GM21717 (cell line): Measurements from ENCODE around the gene PAQR8.
A peak's percentile ranks its signal among the peaks of the same experiment; 100 is the strongest.
"Not testable (repeated sequence)": the region's sequence is repeated elsewhere in the genome, so short reads cannot be mapped to it uniquely, and the experiment has no call there.

ENCODE experiments used
- ATAC-seq: cut with Tn5 transposase; IDR thresholded peaks from one replicate; pipeline ENCODE4 v1.9.1; 2021; ENCODE audit warnings: mild to moderate bottlenecking, moderate library complexity; ENCODE audit not compliant: unreplicated experiment

PAQR8 gene

DNA sequence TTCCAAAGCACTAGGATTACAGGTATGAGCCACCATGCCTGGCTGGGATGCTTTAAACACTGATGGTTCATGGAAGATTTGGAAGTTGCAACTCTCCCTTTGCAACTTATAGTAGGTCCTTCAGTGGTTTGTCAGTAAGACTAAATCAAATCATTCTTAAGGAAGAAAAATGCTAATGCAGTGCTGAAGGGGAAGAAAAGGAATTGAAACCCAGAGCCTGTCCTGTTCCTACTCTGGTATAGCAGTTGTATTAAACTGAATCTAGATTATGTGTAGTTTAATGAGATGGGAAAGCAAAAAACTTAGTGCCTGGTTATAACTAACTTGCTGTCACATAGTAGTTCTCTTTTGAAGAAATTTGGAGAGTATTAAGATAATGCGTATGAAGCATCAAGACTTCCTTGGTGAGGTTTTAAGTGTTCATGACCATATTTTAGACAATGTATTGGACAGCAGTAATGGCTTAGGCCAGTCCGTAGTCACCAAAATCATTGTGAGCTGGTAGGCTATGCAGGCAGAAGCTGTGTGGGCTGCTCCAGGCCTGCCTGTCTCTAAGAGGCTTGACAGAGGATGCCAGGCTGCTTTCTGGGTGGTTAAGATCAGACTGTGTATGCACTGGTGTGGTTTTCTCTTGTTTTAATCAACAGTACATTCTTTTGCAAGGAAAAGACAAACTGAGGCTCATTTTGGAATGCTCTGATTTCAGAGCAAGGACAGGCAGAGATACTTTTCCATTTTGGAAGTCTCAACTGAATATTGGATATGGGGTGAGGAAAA lies 14.0 kb downstream of the PAQR8 start:
- ATAC-seq, result no peak

DNA sequence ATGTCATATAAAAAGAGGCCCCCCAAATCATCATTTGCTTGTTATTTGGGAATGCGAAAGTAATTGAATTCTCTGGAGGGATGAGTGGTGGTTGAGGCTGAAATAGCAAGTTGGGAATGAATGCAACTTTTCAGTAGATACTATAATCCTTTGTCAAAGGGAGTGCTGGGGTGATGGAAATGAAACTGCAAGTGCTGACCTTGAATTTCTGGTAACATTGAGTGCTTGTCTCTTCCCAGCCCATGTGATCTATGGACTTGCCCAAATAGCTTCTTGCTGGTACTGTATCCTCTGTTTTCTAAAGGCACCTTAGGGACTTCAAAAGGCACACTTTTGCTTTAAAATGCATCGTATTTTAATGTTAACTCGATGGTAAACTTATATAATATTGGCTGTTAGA lies 14.8 kb downstream of the PAQR8 start:
- no peak for ATAC-seq

DNA sequence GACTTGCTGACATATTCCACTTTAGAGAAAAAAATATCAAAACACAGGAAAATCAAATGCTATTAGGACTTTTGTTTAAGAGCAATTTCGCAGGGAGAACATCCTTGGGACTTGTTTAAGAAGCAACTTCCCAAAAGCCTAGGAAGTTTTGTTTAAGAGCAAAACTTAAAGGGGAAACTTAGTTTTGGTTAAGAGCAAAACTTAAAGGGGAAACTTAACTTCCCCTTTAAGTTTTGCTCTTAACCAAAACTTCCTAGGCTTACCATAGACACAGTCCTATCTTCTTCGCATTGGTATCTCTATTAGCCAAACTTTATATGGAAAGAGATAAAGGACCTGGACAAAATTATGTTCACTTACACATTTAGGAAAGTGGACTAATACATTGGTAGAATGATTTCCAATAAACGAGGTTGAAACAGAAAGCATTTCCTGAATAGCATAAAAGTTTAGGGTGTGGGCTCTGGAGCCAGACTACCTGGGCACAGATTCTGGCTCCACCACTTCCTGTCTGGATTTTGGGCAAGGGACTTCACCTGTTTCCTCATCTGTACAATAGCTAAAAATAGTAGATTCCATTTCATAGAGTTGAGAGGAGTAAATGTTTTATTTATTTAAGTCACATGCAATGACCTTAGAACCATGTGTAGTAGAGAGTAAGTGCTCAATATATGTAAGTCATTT lies 15.7 kb downstream of the PAQR8 start:
- ATAC-seq, result no peak

DNA sequence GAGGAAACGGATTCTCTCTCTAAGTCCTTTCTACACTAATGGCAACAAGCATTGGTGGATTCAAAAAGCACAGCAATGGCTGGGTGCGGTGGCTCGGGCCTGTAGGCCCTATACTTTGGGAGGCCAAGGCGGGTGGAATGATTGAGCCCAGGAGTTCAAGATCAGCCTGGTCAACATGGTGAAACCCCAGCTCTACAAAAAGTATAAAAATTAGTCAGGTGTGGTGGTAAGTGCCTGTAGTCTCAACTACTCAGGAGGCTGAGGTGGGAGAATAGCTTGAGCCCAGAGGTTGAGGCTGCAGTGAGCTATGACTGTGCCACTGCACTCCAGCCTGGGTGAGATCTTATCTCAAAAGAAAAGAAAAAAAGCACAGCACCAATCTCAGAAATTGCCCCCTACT lies 19.3 kb downstream of the PAQR8 start:
- ATAC-seq, result no peak

DNA sequence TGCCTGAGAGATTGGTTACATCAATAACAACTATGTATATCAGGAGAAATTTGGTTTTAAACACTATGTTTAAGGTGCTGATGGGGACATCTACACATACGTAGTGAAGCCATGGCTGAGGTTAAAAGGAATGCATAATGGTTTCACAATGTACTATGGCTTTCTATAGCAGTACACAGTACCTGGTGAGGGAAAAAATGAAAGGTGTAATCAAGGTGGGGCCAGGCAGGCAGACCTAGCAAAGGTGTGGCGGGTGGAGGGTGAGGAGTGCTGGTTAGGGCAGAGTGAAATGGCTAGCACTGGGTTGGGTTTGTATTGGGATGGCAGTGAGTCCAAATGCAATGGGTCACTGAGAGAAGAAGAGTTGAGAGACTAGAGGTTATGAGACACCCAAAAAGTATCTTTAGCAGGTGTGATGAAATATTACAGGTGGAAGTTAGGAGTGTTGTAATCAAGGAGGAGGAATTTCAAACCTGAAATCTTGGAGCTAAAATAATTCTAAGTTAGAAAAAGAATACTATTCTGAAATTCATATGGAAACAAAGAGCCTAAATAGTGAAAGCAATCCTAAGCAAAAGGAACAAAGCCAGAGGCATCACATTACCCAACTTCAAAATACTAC lies 22.3 kb downstream of the PAQR8 start:
- ATAC-seq, result no peak

DNA sequence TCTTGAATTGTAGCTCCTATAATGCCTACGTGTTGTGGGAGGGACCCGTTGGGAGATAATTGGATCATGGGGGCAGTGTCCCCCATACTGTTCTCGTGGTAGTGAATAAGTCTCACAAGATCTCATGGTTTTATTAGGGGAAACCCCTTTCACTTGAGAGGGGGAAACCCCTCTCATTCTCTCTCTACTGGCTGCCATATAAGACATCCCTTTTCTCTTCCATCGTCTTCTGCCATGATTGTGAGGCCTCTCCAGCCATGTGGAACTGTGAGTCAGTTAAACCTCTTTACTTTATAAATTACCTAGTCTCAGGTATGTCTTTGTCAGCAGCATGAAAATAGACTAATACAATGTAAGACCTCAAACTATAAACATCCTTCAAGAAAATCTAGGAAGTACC lies 23.1 kb downstream of the PAQR8 start:
- no peak for ATAC-seq

DNA sequence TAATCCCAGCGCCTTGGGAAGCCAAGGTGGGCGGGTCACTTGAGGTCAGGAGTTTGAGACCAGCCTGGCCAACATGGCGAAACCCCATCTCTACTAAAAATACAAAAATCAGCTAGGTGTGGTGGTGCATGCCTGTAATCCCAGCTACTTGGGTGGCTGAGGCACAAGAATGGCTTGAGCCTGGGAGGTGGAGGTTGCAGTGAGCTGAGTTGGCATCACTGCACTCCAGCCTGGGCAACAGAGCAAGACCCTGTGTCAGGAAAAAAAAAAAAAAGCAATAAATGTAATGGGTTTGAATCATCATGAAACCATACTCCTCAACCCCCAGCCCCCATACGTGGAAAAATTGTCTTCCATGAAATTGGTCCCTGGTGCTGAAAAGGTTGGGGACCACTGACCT lies 26.2 kb downstream of the PAQR8 start:
- ATAC-seq, result not testable (repeated sequence)

DNA sequence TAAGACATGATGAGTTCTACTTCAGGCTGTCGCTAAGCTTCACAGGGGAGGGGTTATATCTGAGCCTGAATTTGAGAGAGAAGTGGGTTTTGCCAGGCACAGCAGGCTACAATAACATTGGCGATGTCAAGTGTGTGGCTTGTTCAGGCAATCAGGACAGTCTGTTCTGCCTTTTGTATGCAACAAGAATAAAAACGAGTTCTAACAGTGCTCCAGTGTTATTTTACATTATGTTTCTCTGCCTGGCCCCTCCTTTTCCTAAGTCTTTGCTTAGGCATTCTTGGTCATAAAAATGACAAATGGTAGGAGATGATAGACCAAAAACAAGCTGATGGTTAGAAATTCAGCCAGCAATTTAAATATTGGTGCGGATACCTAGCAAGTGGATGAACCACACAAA lies 26.8 kb downstream of the PAQR8 start:
- ATAC-seq, result no peak

DNA sequence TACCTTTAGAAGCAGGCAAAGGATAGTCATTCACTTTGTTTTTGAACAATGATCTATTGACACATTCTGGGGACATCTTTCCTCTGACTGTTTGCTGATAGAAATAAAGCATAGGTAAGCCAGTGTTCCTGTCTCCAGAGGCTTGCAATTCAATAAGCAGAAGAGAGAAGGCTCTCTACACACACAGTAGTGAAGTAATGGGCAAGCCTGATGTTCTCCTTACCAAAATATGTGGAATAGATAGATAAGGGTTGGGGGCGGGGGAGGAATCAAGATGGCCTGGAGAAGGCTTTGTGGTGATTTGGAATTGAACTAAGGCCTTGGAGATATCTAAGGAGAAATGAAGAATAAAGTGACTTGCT lies 27.3 kb downstream of the PAQR8 start:
- ATAC-seq, result no peak

DNA sequence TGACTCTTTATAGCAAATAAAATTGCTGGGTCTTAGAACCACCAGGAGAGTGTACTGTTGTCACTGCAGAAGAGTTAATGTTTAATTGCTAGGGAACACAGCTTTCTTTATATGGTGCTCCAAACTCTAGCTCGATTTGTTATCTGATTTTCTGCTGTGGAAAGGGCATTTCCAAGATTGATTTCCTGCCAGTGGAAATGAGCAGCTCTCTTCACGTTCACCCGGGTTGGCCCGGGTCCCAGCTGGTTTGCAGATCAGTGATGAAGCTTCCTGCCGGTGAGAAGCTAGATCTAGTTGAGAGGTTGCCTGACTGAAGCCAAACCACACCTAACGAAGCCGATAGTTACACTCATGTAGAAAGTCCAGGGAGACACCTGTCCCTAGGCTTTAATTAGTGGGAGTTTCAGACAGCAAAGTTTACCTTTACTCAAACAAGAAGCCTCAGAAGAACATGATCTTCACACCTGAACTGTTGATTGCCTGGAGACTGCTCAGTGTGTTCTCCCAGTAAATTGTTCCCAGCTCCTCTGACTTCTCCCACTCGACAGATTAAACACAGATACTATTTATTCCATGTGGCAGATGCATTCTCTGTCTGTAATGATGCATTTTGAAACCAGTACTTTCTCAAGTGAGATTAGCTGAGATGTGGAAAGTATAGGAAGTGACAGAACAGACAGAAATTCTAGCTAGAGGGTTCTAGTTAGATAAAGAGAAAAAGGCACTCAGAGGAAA lies 27.8 kb downstream of the PAQR8 start:
- peak; percentile 66 for ATAC-seq

DNA sequence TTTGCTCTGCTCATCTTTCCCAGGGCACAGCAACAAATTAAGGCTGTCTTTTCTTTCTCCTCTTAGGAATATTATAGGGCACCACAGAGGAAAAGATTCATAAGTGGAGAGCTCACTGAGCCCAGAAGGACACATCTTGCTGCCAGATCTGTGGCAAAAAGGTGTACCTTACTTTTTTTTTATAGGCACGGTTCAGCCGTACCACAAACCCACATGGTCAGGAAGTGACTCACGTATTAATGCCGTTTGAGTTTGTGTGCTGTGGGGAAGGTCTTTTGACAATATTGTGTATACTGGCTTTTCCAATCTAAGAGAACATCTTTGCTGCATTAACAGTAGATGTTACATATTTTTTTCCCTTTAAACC lies 28.4 kb downstream of the PAQR8 start:
- ATAC-seq, result peak; percentile 54

DNA sequence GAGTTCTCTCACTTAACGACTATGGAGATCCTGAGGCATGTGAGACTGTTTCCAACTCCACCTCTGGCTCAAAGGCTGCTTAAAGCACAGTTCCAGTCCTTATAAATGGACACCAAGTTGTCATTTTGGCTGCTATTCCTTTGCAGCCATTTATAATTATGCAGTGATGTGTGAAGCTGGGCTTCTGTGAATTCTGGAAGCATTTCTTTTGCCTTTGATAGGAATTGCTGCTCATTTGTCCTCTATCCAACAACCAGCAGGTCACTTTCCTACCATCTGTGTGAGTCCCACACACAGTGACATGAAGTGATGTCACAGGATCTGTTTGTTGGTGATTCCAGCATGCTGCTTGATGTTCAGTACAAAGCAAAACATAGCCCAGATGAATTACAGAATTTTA lies 29.6 kb downstream of the PAQR8 start:
- no peak for ATAC-seq

DNA sequence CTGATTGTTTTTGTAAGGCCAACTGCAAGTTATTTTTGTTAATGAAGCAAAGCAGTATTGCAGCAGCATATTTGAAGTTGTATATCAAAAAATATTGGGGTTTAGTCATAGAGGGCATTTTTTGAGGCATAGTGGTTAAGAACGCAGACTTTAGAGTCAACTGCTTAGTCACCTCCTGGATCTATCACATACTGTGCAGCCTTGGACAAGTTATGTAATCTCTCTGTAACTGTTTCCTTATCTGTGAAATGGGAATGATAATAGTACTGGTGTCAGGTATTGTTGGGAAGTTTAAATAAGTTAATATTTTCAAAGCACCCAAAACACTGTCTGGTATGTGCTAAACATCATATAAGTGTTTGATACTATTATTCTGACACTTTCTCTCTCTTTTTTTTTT lies 31.0 kb downstream of the PAQR8 start:
- ATAC-seq, result no peak

DNA sequence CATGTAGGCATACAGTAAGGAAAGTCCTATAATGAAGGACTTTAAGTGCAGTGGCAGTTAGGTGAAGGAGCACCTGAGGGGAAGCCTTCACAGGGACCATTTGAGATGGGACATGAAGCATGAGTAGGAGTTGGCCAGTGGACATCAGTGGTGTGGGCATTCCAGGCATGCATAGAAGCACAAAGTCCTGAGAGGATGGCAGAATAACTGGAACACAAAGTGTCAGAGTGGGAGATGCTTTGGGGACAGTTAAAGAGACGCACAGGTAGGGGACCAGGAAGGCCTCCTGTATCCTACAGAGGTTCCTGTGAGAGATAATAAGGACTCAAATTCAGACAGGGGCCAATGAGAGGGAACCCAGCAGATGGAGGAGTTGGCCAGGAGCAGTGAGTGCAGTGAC lies 31.8 kb downstream of the PAQR8 start:
- ATAC-seq, result peak; percentile 2

DNA sequence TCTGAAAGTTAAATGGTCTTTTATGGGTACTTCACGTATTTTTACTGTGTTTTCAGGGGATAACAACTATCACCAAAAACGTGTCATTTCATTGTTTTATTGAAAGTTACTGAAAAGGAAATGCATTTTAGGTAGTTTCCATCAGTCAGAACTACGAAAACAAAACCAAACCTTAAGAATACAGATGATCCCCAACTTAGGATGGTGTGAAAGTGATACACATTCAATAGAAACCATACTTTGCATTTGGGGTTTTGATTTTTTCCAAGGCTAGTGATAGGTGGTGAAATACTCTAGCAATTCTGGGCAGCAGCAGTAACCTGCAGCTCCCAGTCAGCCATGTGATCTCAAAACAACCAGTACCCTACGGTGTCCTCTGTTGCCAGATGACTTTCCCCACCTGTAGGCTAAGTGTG lies 32.3 kb downstream of the PAQR8 start:
- peak; percentile 58 for ATAC-seq

DNA sequence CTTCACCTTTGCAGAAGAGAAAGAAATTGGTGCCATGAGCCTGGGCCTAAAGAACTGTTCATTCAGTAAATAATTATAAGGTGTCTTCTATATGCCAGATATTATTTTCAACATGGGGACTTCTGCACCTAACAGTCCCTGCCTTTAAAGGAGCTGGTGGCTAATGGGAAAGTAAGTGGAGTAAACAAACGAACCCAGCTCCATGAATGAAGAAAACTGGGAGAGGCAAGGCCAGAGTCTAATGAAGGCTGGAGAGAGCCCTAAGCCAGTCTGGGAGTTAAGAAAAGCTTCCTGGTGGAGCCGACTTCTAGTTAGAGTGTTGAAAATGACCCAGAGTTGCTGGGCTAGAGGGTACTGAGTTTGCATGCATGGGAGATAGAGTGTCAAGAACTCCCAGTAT lies 34.0 kb downstream of the PAQR8 start:
- no peak for ATAC-seq

DNA sequence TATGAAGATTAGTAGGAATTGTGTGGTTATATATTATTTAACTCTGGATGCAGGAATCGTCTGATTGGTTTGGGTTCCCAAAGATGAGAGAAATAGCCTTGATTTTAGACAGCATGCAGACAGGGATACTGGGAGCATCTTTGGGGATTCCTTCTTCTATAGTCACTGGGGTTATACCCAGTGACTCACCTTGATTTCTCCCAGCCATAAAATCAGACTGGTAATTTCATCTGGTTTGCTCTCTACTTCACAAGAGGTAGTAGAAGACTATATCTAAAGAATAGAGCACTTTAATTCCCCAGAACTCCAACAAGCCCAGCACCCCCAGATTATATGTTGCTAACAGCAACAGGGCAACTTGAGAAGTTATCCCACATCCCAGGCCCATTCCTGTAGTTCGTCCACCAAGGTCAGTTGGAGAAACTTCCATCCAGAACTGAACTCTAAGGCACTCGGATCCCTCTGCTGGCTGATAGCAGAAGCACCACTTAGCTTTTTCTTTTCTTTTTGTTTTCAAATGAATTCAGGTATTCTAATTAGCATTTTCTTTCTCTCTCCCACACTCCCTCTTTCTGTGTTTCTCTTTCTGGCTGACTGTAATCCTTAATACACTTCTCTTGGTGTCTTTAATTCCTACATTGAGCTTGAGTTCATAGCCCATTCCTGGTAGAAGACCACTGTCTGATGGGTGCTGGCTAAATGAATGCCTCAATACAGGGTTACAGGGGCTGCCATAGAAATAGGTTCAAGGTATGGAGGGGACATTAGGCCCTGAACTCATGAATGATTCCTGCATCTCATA lies 37.8 kb downstream of the PAQR8 start:
- ATAC-seq, result no peak

DNA sequence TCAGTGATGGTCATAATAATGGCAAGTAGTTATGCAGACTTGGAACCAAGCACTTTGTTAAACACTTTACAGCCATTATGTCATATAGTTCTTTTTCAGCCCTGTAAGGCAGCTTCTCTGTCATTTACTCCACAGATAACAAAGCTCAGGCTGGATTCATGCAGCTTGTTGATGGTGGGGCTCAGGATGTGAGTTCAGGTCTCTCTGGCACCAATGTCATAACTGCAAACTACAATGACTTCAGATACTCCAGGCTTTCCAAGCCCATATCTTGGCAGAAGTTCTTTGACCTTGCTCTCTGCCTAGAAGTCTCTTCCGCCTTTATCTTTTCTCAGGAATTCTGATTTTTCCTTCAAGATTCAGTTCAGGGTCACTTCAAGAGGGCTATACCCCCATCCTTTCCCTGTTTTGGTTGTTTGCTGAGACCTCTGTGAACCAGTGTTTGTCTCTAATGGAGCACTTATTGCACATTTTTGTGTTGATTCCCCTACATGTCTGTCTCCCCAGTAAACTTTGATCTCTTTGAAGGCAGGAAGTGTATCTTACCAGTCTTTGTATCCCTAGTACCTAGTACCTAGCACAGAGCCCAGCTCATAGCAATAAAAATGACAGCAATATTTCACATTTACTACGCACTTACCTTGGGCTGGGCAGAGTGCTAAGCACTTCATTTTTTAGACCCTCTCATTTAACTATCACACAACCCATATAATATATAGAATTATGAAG lies 38.5 kb downstream of the PAQR8 start:
- ATAC-seq, result no peak

DNA sequence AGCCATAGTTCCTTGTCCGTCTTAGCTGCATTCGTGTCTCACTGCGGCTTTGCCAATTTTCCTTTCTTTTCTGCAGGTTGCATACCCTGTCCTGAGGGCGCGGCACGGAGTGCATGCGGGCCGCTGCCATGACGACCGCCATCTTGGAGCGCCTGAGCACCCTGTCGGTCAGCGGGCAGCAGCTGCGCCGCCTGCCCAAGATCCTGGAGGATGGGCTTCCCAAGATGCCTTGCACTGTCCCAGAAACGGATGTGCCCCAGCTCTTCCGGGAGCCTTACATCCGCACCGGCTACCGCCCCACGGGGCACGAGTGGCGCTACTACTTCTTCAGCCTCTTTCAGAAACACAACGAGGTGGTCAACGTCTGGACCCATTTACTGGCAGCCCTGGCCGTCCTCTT lies 41.1 kb downstream of the PAQR8 start:
- no peak for ATAC-seq

DNA sequence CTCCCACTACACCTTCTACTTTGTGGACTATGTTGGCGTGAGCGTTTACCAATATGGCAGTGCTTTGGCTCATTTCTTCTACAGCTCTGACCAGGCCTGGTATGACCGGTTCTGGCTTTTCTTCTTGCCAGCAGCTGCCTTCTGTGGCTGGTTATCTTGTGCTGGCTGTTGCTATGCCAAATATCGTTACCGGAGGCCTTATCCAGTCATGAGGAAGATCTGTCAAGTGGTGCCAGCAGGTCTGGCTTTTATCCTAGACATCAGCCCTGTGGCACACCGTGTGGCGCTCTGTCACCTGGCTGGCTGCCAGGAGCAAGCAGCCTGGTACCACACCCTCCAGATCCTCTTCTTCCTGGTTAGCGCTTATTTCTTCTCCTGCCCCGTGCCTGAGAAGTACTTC lies 41.7 kb downstream of the PAQR8 start:
- ATAC-seq, result no peak
